Stomach (tissue), 4 donors: ENCODE data around the gene CNOT2.

Experiments used
- CTCF ChIP-seq, 7 experiments: fragments of 450-650 bp in 4 of 7; fragments of 200-600 bp in 3 of 7; sonication (generic) in 3 of 7; IDR thresholded peaks; one replicate each; pipeline ENCODE4 v1.5.1; 2016 to 2019; ENCODE audit warnings: antibody characterized with exemption in 7 of 7, control low read depth in 2 of 7, mild to moderate bottlenecking in 1 of 7
- POLR2AphosphoS5 ChIP-seq, 3 donors: sonication (generic); formaldehyde crosslinking; IDR thresholded peaks; one replicate each; pipeline ENCODE4 v1.6.1; 2016; ENCODE audit warnings: antibody characterized with exemption in 3 of 3

- TF ChIP-seq CTCF (IDR thresholded peaks at IDR 0.05) = no peak
- TF ChIP-seq POLR2AphosphoS5 (IDR thresholded peaks at IDR 0.05) = no peak
Observed at GRCh38 chr12:70306676-70307075, 63.4 kb downstream of the CNOT2 start.
